LNCaP clone FGC (cell line): Measurements from ENCODE around the gene BTBD17.

Experiments
- DNase-seq: peaks from one replicate; pipeline ENCODE4 v3.0.0-alpha.2; 2011; ENCODE audit warnings: low read depth
- H3K4me3 ChIP-seq: 2 replicates; pipeline ENCODE4 v1.5.1; 2011; ENCODE audit warnings: mild to moderate bottlenecking, low read depth, low read length, control low read depth
- TF ChIP-seq, protein P1 (sequence below): IDR thresholded peaks from 2 replicates; pipeline ENCODE4 v1.5.1; 2012; ENCODE audit warnings: mild to moderate bottlenecking; ENCODE audit not compliant: control insufficient read depth, insufficient read depth; ENCODE audit errors: extremely low read depth

The BTBD17 gene

DNA sequence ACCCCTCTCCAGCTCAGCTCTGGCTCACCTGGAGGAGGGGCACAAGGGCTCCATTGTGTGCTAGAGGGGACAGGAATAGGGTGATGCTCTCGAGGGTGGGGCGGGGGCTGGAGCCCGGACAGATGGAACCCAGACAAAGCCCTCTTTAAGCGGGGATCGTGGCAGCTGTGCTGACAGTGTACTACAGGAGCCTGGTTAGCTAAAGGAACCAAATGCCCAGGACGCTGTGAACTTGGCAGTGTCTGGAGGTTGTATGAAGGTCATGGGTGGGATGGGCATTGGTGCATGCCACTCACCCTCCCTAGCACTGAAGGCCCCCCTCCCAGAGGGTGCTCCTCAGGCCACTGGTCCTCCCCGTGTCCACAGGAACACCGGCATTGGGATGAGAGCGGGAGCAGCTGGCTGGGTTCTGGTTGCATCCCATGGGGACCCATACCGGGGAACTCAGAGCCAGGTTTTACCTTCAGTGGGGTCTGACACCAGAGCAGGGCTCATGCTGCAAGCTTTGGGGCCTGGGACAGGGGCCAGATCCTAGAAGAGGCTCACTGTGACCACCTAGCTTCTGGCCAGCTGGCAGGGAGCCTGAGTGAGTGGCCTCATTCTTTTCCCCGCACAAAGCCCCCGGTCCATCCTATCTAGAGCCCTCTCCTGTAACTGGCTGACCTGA, 23.7 kb downstream of the BTBD17 start:
- no peak for DNase-seq
- TF ChIP-seq, protein P1, sequence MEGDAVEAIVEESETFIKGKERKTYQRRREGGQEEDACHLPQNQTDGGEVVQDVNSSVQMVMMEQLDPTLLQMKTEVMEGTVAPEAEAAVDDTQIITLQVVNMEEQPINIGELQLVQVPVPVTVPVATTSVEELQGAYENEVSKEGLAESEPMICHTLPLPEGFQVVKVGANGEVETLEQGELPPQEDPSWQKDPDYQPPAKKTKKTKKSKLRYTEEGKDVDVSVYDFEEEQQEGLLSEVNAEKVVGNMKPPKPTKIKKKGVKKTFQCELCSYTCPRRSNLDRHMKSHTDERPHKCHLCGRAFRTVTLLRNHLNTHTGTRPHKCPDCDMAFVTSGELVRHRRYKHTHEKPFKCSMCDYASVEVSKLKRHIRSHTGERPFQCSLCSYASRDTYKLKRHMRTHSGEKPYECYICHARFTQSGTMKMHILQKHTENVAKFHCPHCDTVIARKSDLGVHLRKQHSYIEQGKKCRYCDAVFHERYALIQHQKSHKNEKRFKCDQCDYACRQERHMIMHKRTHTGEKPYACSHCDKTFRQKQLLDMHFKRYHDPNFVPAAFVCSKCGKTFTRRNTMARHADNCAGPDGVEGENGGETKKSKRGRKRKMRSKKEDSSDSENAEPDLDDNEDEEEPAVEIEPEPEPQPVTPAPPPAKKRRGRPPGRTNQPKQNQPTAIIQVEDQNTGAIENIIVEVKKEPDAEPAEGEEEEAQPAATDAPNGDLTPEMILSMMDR = no peak
- H3K4me3 ChIP-seq = no peak overlapping the region

DNA sequence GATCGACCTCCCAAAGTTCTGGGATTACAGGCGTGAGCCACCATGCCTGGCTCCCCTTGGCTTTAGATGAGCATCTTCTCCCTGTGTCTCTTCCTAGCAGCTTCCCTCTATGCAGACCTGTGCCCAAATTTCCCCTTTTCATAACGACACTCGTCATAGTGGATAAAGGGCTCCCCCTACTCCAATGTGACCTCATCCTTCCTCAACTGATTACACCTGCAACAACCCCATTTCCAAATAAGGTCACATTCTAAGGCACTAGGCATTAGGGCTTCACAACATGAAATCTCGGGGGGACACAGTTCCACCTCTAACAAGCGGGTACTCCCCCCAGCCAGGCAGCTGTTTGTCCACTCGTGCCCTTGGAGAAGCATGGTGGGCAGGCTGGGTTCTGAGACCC, 25.4 kb downstream of the BTBD17 start:
- DNase-seq = no peak
- H3K4me3 ChIP-seq = no peak overlapping the region
- TF ChIP-seq, protein P1 = no peak

DNA sequence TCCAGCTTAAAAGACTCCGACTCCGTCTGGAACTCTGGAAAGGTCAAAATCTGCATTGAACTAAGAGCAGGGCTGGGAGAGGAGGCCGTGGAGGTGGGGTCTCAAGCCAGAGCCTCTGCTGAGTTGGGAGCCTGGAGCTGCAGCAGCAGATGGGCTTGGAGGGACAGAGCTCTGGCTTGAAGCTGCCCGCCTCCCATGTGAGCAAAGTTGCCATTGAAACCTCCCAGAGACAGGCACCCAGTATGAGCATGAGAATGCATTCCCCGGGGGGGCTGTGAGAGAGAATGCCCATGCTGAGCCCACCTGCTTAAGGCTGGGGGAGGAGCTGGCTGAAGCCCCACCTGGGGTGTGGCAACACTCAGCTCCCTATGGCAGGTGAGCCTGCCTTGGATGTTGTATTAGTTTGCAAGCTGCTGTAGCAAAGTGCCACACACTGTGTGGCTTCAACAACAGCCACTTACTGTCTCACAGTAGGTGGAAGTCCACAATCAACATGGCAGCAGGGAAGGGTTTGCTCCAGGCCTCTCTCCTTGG, 26.1 kb downstream of the BTBD17 start:
- H3K4me3 ChIP-seq = no peak overlapping the region
- no peak for DNase-seq
- TF ChIP-seq, protein P1 = no peak

DNA sequence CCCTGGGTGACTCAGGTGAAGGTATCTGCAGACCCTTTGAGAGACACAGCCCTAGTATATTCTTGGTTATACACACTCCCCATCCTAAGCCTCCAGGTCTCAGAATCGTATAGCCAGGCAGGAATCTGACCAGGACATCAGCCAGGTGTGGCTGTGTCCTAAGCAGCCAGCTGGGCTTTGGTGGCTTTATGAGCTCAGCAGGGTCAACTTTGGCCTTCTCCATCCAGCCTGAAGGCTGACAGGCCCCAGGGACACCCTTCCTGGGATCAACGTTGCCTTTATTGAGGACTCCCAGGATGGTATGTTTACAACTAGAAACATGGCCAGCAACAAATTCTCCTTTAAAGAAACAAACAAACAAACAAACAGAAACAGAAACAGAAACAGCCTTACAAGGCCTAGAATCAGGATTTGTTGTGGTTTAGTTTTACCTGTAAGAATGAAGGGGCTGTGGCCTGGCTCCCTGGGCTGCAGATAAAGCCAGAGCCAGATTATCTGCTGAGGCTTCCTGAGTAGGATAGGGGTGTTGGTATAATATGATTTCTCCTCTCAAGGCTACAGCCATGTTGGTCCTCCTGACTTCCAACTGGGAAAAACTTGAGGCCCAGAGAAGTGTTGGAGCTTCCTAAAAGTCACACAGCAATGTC, 27.2 kb downstream of the BTBD17 start:
- no peak for DNase-seq
- no peak overlapping the region for H3K4me3 ChIP-seq
- TF ChIP-seq, protein P1 = no peak

DNA sequence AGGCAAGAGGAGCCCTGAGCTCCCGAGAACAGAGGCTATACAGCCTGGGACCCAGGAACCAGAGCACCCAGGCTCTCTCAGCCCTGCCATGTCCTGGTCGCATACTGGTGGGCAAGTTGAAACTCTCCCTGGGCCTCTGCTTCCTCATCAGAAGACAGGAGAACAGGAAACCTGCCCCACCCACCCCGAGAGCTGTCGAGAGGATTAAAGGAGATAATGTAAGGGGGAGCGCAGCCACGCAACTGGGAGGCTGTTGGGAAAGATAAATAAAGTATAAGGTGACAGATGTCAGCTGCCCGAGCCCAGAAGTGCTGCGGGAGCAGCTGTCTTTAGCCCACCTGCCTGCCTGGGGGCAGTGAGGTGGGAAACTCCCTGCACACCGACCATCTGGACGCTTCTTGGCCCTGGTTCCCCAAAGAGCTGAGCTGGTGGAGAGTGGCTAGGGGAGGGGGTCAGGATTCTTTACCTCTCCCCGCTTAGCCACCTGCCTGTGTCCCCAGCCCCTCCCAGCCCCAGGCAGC, 28.8 kb downstream of the BTBD17 start:
- TF ChIP-seq, protein P1 = no peak
- no peak for DNase-seq
- H3K4me3 ChIP-seq = no peak overlapping the region

DNA sequence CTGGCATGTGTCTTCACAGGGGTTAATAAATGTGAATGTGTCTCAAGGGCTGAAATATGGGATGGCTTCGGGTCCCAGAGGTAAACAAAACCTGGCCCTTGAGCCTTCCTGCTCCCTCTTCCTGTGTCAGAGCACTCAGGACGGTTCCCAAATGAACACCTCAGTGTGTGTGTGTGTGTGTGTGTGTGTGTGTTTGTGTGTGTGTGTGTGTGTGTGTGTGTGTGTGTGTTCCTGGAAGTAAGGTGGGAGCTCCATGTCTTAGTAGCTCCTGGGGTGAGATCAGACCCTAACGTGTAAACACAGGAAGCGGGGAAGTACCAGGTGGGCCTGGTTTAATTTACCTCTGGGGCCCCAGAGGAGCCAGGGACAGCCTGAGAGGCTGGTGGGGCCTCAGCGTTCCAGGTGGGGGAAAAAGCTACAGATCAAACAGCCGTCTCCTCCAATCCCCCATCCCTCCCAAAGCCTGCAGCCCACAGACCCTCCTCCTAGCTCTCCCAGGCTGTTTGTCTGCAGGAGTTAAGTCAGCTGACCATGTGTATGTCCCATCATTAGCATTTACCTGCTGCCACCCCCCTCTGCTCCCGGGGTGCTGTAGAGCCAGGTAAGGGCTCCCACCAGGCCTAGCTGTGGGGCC, 29.5 kb downstream of the BTBD17 start:
- no peak overlapping the region for H3K4me3 ChIP-seq
- TF ChIP-seq, protein P1 = no peak
- DNase-seq = no peak
